ENCODE results near the gene BMPR1A. TPM values are rescaled to one million over a fixed set of nuclear protein-coding genes. Genes with fewer than 3 reads are reported as not detected.

The BMPR1A gene
- 72.5 and 78.8 TPM in 2 replicates for total RNA-seq (2014; rRNA removed; shearing (Covaris generic))

DNA sequence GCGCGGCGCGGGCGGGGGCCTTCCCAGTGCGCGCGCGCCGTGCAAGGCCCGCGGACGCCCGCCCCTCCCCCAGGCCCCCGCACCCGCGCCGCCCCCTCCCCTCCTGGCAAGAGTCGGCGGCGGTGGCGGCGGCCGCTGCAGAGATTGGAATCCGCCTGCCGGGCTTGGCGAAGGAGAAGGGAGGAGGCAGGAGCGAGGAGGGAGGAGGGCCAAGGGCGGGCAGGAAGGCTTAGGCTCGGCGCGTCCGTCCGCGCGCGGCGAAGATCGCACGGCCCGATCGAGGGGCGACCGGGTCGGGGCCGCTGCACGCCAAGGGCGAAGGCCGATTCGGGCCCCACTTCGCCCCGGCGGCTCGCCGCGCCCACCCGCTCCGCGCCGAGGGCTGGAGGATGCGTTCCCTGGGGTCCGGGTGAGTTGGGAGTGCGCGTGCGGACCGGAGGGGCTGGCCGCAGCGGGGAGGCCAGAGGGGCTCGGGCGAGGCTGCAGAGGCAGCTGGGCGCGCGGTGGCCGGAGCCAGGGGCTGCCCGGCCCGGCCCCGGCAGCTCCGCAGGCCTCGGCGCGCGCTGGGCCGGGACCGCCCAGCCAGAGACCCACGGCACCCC is at the start of gene BMPR1A:
Gene BMPR1A (plus strand): TSS at position 109 of the 602 bp plus-strand sequence. CDS start 119,400 bp downstream, outside the sequence.
- no peak for DNase-seq (ENCODE audit: low spot score)

GRCh38 chr10:86706977-86707376 is 49.4 kb upstream of the BMPR1A start:
- in situ Hi-C loops (cut with HindIII; ENCODE audit: low sequenced_read_pairs), result no loop called here
- no peak for DNase-seq (ENCODE audit: low spot score)

More for the DNA sequence above, at the start of gene BMPR1A:
- in situ Hi-C loops (cut with HindIII; ENCODE audit: low sequenced_read_pairs), result no loop called here

GRCh38 chr10:86707505-86707904 is 48.9 kb upstream of the BMPR1A start:
- in situ Hi-C loops (cut with HindIII; ENCODE audit: low sequenced_read_pairs), result no loop called here
- no peak for DNase-seq (ENCODE audit: low spot score)

DNA sequence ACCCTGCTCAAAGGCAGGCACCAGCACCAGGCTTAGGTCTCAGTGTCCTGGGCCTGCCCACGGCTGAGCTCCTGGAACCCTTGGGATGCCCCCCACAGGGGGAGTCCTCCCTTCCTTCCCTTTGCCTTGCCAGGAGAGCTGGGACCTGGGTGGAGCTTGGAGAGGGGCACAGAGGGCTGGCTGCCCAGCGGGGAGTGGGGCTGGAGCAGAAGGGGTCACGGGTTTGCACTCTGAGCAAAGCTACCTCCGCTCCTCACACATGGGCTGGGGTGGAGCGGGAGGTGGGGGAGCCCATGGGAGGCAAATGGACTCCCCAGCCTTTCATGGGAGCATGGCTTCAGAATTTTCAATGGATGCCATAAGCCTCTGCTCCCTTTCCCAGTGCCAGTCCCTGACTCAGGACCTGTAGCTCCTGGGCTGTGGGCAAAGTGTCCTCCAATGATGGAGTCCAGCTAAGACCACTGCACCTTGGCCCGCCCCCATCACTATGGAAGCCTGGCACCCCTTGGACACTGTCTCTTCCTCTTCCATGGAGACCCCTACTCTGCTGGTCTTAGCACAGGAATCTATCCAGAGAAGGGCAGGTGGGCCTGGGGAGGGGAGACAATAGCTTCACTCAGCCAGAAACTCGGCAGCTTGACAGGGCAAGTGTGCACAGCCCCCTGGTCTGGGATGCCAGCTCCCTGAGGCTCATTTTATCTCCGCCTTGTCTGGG is 48.2 kb upstream of the BMPR1A start:
- no peak for DNase-seq (ENCODE audit: low spot score)
- in situ Hi-C loops (cut with HindIII; ENCODE audit: low sequenced_read_pairs), result no loop called here

GRCh38 chr10:86708783-86709380 is 47.5 kb upstream of the BMPR1A start:
- in situ Hi-C loops (cut with HindIII; ENCODE audit: low sequenced_read_pairs), result no loop called here
- no peak for DNase-seq (ENCODE audit: low spot score)

GRCh38 chr10:86709396-86710185 is 46.8 kb upstream of the BMPR1A start:
- DNase-seq (ENCODE audit: low spot score), result no peak
- in situ Hi-C loops (cut with HindIII; ENCODE audit: low sequenced_read_pairs), result no loop called here

GRCh38 chr10:86710987-86711512 is 45.4 kb upstream of the BMPR1A start:
- in situ Hi-C loops (cut with HindIII; ENCODE audit: low sequenced_read_pairs), result no loop called here
- peak; percentile 88 for DNase-seq (ENCODE audit: low spot score)

- peak; percentile 65 for DNase-seq (ENCODE audit: low spot score)
Observed at GRCh38 chr10:86711513-86712316, 44.7 kb upstream of the BMPR1A start.

GRCh38 chr10:86712317-86712707 is 44.1 kb upstream of the BMPR1A start:
- in situ Hi-C loops (cut with HindIII; ENCODE audit: low sequenced_read_pairs), result no loop called here
- no peak for DNase-seq (ENCODE audit: low spot score)

More at GRCh38 chr10:86711513-86712316, 44.7 kb upstream of the BMPR1A start:
- in situ Hi-C loops (cut with HindIII; ENCODE audit: low sequenced_read_pairs), result no loop called here

- no peak for DNase-seq (ENCODE audit: low spot score)
- in situ Hi-C loops (cut with HindIII; ENCODE audit: low sequenced_read_pairs), result no loop called here
Observed at GRCh38 chr10:86715156-86715795, 41.1 kb upstream of the BMPR1A start.

GRCh38 chr10:86715836-86716235 is 40.6 kb upstream of the BMPR1A start:
- DNase-seq (ENCODE audit: low spot score), result no peak
- in situ Hi-C loops (cut with HindIII; ENCODE audit: low sequenced_read_pairs), result no loop called here

- no peak for DNase-seq (ENCODE audit: low spot score)
- in situ Hi-C loops (cut with HindIII; ENCODE audit: low sequenced_read_pairs), result no loop called here
Observed at GRCh38 chr10:86716466-86716865, 40.0 kb upstream of the BMPR1A start.

- in situ Hi-C loops (cut with HindIII; ENCODE audit: low sequenced_read_pairs), result no loop called here
- no peak for DNase-seq (ENCODE audit: low spot score)
Observed at GRCh38 chr10:86718556-86718955, 37.9 kb upstream of the BMPR1A start.

DNA sequence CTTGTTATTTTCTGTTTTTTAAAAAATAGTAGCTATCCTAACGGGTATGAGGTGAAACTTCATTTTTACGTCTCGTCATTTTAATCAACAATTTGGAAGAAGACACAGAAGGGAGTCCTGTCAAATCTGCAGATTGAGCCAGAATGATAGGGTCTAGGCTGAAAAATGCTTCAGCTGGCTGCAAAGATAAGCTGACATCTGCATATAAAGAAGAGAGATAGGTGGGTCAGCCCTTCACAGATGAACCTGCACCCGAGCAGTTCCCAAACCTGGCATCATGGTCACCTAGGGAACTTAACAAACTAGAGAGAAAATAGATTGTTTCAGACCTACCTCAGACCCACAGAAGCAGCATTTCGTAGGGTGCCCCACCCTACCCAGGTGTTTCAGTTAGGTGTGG is 35.2 kb upstream of the BMPR1A start:
- in situ Hi-C loops (cut with HindIII; ENCODE audit: low sequenced_read_pairs), result no loop called here
- DNase-seq (ENCODE audit: low spot score), result no peak

GRCh38 chr10:86723009-86723408 is 33.4 kb upstream of the BMPR1A start:
- in situ Hi-C loops (cut with HindIII; ENCODE audit: low sequenced_read_pairs), result no loop called here
- no peak for DNase-seq (ENCODE audit: low spot score)

GRCh38 chr10:86724445-86724844 is 32.0 kb upstream of the BMPR1A start:
- in situ Hi-C loops (cut with HindIII; ENCODE audit: low sequenced_read_pairs), result no loop called here

DNA sequence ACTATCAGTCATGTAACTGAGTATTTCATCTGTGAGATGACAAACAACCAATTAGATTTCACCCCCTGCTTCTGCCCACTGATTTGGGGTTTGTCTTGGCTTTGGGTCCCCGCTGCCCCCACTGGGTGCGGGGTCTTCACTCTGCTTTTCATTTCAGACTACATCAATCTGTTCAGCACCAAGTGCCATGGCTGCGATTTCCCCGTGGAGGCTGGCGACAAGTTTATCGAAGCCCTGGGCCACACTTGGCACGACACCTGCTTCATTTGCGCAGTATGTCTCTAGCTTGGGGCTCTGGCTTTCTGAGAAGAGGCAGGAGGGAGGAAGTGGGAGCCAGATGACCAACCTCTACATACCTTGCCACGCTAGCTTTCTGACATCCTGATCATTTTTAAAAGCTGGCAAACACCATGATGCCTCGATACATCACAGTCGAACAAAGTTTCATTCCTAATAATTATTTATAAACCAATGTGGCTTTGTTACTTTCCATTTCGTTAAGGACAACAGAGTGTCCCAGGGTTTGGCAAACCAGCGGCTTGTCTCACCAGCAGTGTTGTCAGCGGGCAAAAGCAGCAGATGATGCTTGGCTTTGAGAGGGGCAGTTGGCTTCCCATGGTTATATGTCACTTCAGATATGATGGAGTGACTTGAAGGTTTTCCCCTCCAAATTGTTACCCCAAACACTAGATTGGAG is 30.3 kb upstream of the BMPR1A start:
- DNase-seq (ENCODE audit: low spot score), result no peak
- in situ Hi-C loops (cut with HindIII; ENCODE audit: low sequenced_read_pairs), result no loop called here

More at GRCh38 chr10:86724445-86724844, 32.0 kb upstream of the BMPR1A start:
- no peak for DNase-seq (ENCODE audit: low spot score)

- in situ Hi-C loops (cut with HindIII; ENCODE audit: low sequenced_read_pairs), result no loop called here
- no peak for DNase-seq (ENCODE audit: low spot score)
Observed at GRCh38 chr10:86726677-86726999, 29.8 kb upstream of the BMPR1A start.

All from G401 (cell line).